ENCODE data around the gene C2orf74. TPM values are rescaled to one million over a fixed set of nuclear protein-coding genes. Genes with fewer than 3 reads are reported as not detected.

The C2orf74 gene
- total RNA-seq, 4 donors from 2014 or later: 1.8 to 14.4 (median 9.4) TPM

GRCh38 chr2:61179701-61180639, 18.0 kb downstream of the C2orf74 start:
- Histone ChIP-seq H3K27ac (peak overlapping the region; percentile 59), H3K4me3 (peak overlapping the region; percentile 91), H3K27me3 (no peaks in the 10 kb centered on the region), H3K36me3 (peaks cover 45% of the 10 kb centered on the region), H3K9me3 (no peaks in the 10 kb centered on the region), H3K4me1 (peaks cover 45% of the 10 kb centered on the region)
- TF ChIP-seq POLR2AphosphoS5 (IDR thresholded peaks at IDR 0.05) (no peak), EP300 (IDR thresholded peaks at IDR 0.05) (no peak), CTCF (IDR thresholded peaks at IDR 0.05) (no peak), POLR2A (IDR thresholded peaks at IDR 0.05) (no peak)
- peak in 1 of 2 donors; percentile 70 for DNase-seq (ENCODE audit: low spot score in 2 of 2)
- 39% methylated on average over 11 of the region's 14 CpGs for WGBS

GRCh38 chr2:61180686-61181085, 18.7 kb downstream of the C2orf74 start:
- no peak for DNase-seq (ENCODE audit: low spot score in 2 of 2)
- H3K27me3 ChIP-seq: no peaks in the 10 kb centered on the region
- H3K36me3 ChIP-seq: peaks cover 52% of the 10 kb centered on the region
- 76% methylated on average over 6 of the region's 6 CpGs for WGBS
- H3K9me3 ChIP-seq: no peaks in the 10 kb centered on the region
- TF ChIP-seq POLR2AphosphoS5 (IDR thresholded peaks at IDR 0.05) (no peak), POLR2A (IDR thresholded peaks at IDR 0.05) (no peak), CTCF (IDR thresholded peaks at IDR 0.05) (no peak), EP300 (IDR thresholded peaks at IDR 0.05) (no peak)
- peaks cover 45% of the 10 kb centered on the region for H3K4me1 ChIP-seq
- H3K4me3 ChIP-seq: no peak overlapping the region
- H3K27ac ChIP-seq: peak overlapping the region; percentile 59

GRCh38 chr2:61181382-61182058, 19.5 kb downstream of the C2orf74 start:
- H3K4me3 ChIP-seq: no peak overlapping the region
- 80% methylated on average over 9 of the region's 10 CpGs for WGBS
- H3K36me3 ChIP-seq: peaks cover 60% of the 10 kb centered on the region
- no peaks in the 10 kb centered on the region for H3K9me3 ChIP-seq
- H3K27ac ChIP-seq: no peak overlapping the region
- TF ChIP-seq EP300 (IDR thresholded peaks at IDR 0.05) (no peak), POLR2A (IDR thresholded peaks at IDR 0.05) (no peak), CTCF (IDR thresholded peaks at IDR 0.05) (no peak), POLR2AphosphoS5 (IDR thresholded peaks at IDR 0.05) (no peak)
- DNase-seq (ENCODE audit: low spot score in 2 of 2): no peak
- peaks cover 40% of the 10 kb centered on the region for H3K4me1 ChIP-seq
- no peaks in the 10 kb centered on the region for H3K27me3 ChIP-seq

GRCh38 chr2:61182059-61182383, 20.0 kb downstream of the C2orf74 start:
- TF ChIP-seq EP300 (IDR thresholded peaks at IDR 0.05) (no peak), POLR2AphosphoS5 (IDR thresholded peaks at IDR 0.05) (no peak), CTCF (IDR thresholded peaks at IDR 0.05) (no peak), POLR2A (IDR thresholded peaks at IDR 0.05) (no peak)
- H3K4me3 ChIP-seq: no peak overlapping the region
- no peaks in the 10 kb centered on the region for H3K9me3 ChIP-seq
- DNase-seq (ENCODE audit: low spot score in 2 of 2): no peak
- WGBS: 79% methylated on average over 6 of the region's 6 CpGs
- H3K27me3 ChIP-seq: no peaks in the 10 kb centered on the region
- no peak overlapping the region for H3K27ac ChIP-seq
- H3K36me3 ChIP-seq: peaks cover 65% of the 10 kb centered on the region
- peaks cover 40% of the 10 kb centered on the region for H3K4me1 ChIP-seq

GRCh38 chr2:61183795-61184194, 21.8 kb downstream of the C2orf74 start:
- no peak overlapping the region for H3K27ac ChIP-seq
- peaks cover 83% of the 10 kb centered on the region for H3K36me3 ChIP-seq
- WGBS: 95% methylated on average over 3 of the region's 3 CpGs
- H3K27me3 ChIP-seq: no peaks in the 10 kb centered on the region
- no peaks in the 10 kb centered on the region for H3K9me3 ChIP-seq
- no peak for DNase-seq (ENCODE audit: low spot score in 2 of 2)
- TF ChIP-seq POLR2A (IDR thresholded peaks at IDR 0.05) (no peak), EP300 (IDR thresholded peaks at IDR 0.05) (no peak), POLR2AphosphoS5 (IDR thresholded peaks at IDR 0.05) (no peak), CTCF (IDR thresholded peaks at IDR 0.05) (no peak)
- no peak overlapping the region for H3K4me3 ChIP-seq
- H3K4me1 ChIP-seq: peaks cover 30% of the 10 kb centered on the region
